ENCODE measurements around the gene CHAT.
A peak's percentile ranks its signal among the peaks of the same experiment; 100 is the strongest.

CHAT gene

GRCh38 chr10:49613882-49614241 lies at the start of gene CHAT:
Gene CHAT, plus strand, starts transcription at chr10:49614037. Its CDS starts 153 bp downstream, at chr10:49614190.
- no peak for DNase-seq

DNA sequence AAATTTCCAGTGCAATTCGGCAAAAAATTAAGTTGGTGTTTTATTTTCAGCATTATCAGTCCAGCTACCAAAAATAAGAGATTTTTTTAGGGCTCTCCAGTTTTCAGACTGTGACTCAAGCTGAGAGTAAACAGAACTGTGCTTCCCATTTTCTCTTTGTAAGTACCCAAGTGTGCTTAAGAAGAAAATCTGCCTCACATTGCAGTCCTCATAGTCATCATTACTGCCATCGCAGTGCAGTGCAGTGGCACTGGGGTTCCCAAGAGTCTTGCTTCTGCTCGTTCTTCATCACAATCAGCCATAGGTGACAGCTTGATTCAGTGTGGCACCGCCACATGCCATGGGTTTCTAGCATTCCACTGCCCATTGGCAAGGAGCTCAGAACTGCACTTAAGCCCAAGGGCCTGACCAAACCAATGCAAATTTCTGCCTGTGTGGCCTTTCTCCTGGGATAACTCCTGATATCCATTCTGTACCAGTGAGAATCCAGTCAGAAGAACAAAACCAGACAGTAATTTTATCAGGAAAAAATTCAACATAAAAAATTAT lies 49.3 kb upstream of the CHAT start:
- no peak for DNase-seq

DNA sequence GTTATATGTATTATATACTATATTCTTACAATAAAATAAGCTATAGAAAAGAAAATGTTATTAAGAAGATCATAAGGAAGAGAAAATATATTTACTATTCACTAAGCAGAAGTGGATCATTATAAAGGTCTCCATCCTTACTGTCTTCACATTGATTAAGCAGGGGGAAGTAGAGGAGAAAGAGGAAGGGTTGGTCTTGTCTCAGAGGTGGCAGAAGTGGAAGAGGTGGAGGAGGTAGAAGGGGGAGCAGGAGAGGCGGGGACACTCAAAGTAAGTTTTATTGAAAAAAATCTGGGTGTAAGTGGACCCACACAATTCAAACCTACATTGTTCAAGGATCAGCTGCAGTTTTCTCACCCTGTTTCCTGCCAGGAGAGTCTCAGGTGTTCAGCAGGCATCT lies 46.0 kb upstream of the CHAT start:
- no peak for DNase-seq

- no peak for DNase-seq
These were observed 45.6 kb upstream of the CHAT start for GRCh38 chr10:49568235-49568634.

GRCh38 chr10:49569031-49569631 lies 44.7 kb upstream of the CHAT start:
- peak in 2 of 58 donors; percentile 3 to 10 for DNase-seq

DNA sequence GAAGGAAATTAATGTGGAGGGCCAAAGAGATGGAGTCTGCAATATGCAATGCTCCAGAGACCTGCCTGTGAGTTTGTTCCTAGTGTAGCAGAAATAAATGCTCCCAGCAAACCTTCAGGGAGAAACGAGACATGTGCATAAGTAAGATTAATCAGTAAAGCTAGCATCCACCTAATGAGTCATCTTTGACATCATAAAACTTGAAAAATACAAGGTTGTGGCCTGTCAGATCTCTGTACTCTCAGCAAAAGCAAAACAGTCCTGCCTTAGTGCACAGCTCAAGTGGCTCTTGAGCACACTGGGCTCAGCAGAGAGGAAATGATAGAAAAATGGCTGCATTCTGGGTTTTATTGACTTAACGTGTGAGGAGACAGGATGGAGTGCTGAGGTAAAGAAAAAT lies 42.4 kb upstream of the CHAT start:
- no peak for DNase-seq

GRCh38 chr10:49572594-49573114 lies 41.2 kb upstream of the CHAT start:
- no peak for DNase-seq

- DNase-seq, result no peak
These were observed 38.3 kb upstream of the CHAT start for GRCh38 chr10:49575489-49576072.

- no peak for DNase-seq
These were observed 36.5 kb upstream of the CHAT start for GRCh38 chr10:49577182-49577925.

DNA sequence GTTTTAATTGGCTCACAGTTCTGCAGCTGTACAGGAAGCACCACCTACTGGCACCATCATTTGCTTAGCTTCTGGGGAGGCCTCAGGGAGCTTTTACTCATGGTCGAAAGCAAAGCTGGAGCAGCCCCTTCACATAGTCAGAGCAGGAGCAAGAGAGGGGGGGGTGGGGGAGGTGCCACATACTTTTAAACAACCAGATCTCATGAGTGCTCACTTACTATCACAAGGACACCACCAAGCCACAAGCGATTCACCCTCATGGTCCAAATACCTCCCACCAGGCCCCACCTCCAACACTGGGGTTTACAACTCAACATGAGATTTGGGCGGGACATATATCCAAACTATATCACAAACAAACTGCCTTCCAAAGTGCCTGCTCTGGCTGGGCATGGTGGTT lies 35.4 kb upstream of the CHAT start:
- DNase-seq, result no peak

GRCh38 chr10:49579621-49580020 lies 34.2 kb upstream of the CHAT start:
- no peak for DNase-seq

- no peak for DNase-seq
These were observed 28.4 kb upstream of the CHAT start for GRCh38 chr10:49585387-49585786.

DNA sequence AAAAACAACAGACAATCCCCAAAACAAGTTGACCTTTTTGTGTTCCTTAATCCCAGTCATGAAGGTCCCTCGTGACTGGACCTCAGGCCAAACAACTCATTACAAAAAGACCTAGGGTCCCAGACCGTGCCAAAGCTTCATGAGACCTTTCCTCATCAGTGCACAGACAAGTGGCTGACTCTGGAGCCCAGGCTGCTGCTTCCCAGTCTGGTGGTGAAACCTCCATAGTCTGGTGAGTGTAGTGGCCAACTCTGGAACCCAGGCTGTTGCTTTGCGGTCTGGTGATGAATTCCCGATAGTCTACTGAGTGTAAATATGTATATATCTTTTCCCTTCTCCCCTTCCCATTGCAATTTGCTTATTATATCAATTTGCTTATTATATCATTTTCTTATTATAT lies 25.9 kb upstream of the CHAT start:
- DNase-seq, result no peak

GRCh38 chr10:49592726-49593563 lies 20.9 kb upstream of the CHAT start:
- DNase-seq, result peak in 25 of 58 donors; percentile 4 to 56 (median 16)

DNA sequence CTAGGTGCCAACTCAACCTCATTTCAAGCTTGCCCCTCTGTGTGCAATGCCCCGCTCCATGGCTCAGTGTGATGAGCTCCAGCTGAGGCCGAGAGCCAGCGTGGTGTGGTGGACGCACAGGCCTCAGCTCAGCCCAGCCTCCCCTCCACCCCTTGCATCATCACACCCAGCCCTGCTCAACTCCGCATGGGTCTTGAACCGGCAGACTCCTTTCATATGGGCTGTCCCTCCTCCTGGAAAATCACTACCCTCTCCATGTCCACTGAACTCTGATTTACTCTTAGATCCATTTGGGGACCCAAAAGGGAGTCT lies 20.3 kb upstream of the CHAT start:
- no peak for DNase-seq

GRCh38 chr10:49593998-49594397 lies 19.8 kb upstream of the CHAT start:
- no peak for DNase-seq

GRCh38 chr10:49594594-49594993 lies 19.2 kb upstream of the CHAT start:
- peak in 37 of 58 donors; percentile 6 to 63 (median 18) for DNase-seq

DNA sequence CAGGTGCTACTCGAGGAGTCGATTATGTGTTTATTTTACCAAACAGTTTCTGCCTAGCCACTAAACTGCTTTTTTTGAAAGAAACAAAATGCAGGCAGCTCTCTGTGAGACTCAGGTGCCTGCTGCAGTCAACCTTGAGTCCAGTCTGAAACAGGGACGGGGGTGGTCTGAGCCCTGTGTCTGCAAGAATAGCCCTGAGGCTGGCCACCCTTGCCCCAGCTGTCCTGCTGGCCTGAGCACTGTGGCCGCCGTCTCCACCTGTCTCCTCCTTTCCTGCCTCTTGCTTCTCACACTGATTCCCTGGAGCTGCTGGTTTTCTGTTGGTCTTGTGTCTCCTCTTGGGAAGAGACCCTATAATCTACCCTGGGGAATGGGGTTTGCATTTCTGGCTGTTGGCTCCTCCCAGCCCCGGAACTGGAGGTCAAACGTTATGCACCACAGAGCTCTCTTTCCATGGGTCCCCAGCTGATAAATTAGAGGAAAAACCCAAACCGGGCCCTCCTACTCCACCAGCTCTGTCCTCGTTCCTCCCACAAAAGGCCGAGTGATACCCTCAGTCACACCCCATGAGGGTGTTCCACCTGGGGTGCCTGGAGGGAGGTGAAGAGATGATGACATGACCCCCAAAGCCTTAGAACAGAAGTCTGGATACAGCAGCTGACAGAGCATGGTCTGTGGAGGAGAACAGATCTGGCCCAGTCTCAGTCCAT lies 18.7 kb upstream of the CHAT start:
- DNase-seq, result no peak

GRCh38 chr10:49595713-49596492 lies 17.9 kb upstream of the CHAT start:
- DNase-seq, result no peak

DNA sequence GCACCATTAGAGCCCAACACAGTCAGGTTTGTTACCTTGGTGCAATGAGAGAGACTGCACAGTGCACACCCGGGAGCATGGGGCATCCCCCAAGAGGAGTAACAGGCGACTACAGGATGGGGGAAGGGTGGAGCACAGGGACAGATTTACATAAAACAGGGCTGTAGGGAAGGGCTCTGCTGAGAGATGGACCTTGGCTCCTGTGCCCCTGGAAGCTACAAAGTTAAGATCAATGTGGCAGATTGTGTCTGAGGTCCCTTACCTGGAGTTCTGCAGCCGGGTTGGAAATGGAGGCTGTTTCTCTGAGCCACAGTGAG lies 17.4 kb upstream of the CHAT start:
- no peak for DNase-seq
